ENCODE data around the gene TFEB. TPM values are rescaled to one million over a fixed set of nuclear protein-coding genes. Genes with fewer than 3 reads are reported as not detected.
A peak's percentile ranks its signal among the peaks of the same experiment; 100 is the strongest.

The TFEB gene
- total RNA-seq, 1 experiment from 2014 or later = 1.6 TPM

DNA sequence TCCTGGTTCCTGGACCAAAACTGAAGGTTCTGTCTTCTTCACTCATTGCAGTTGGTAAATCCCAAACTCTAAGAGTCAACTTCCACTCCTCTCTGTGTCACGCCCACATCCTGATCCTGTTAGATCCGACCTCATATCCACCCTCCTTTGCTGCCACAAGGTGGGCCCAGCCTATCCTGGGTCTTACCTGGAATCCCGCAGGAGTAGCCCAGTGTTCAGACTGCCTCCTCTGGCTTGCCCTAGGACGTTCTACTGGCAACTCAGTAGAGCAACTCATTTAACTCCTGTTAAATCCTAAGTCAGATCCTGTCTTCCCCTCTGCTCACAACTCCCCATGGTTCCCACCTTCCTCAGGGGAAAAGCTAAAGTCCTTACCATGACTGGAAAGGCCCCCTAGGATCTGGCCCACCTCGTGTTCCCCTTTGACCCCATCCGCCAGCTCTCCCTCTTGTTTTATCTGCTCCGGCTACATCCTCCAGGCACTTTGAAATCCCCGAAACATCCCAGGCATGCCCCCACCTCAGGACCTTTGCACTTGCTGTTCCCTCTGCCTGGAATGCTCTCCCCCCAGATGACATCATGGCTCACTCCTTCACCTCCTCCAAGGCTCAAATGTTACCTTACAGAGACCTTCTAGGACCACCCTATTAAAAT, 43.9 kb downstream of the TFEB start:
- no peak for DNase-seq (ENCODE audit: low spot score)

DNA sequence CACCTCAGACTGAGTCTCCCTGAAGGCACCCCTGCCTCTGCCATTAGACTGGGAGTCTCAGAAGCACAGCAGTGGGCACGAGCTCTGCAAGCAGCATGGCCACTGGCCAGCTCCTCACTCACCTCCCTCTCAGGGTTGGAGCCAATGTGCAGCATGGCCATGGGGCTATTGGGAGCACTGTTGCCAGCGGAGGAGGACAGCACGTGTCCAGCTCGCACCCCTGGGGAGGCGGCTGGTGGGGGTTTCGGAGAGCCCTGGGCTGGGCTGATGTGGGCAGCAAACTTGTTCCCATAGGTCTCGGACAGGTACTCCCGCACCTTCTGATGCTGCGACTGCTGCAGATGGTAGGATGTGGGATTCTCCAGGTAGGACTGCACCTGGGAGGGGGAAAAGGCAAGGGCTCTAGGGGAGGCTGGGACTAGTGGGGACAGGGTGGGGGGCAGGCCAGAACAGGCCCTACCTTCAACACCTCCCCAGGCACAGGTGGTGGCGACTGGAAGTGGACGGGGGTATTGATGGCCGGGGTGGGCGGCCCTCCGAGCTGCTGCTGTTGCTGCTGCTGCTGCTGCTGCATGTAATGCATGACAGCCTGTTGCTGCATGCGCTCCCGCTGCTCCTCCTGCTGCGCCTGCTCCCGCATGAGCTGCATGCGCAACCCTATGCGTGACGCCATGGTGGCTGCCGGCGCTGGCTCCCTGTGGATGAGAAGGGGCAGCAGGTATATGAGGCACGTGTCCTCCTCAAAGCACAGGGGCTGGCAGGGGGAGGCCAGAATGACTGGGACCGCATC, 44.7 kb downstream of the TFEB start:
- DNase-seq (ENCODE audit: low spot score) = no peak

DNA sequence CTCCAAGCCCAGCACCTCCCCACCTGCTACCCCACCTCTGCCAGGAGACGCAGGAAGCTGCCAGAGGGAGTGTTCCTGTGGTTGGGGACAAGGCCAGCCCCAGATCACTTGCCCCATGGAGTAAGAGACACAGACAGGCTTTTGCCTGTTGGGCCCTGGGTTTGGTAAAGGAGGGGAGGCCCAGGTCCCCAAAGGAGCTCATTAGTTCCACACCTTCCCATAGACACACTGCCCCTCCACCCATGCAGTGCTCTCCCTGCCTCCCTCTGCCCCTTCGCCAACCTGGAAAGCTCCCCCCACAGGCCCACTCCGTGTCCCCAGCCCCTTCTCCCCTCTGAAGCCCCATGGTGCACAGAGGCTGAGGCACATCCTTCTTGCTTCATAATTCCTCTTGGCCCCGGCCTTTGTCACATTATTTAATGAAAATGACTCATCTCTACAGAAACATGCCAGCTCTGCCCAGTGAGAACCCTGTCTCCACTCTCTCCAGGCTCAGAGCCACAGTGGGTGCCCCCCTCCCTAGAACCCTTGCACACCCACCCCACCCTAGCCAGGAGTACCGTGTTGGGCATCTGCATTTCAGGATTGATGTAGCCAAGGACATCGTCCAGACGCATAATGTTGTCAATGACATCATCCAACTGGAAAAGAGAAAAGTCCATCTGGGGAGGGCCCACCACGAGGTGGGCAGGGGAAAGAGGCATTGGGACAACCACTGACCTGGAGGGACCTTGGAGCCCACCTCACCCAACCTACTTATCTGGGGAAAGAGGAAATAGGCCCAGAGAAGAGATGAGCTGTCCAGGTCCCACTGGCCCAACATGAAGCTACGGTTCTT, 46.0 kb downstream of the TFEB start:
- DNase-seq (ENCODE audit: low spot score) = no peak

DNA sequence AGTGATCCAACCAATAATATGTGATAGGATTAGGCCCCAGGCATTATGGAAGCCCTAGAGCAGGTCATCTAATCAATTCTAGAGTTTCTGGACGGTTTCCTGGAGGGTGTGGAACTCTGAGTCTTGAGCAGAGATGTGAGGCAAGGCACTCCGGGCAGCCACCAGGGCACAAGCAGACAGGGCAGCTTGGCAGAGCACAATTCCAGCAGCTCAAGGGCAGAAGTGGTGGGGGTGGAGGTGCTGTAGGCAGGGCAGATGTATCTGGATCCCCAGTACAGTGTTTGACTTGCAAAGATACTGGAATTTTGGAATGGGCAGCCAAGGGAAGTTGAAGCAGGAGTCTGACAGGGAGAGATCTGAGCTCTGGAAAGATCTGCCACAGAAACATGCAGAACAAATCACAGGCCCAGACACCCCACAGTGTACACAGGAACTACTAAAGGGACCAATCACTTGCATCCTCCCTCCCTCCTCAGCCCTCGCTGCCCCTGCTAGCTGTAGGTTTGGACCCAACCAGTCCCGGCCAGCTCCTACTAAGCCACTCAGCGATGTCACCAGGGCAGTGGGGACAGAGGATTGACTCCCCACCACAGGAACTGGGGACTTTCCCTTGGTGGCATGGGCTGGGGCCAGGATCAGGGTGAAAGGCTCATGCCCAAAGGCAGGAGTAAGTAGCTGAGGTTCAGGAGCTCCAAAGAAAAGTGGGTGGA, 47.0 kb downstream of the TFEB start:
- DNase-seq (ENCODE audit: low spot score) = no peak

DNA sequence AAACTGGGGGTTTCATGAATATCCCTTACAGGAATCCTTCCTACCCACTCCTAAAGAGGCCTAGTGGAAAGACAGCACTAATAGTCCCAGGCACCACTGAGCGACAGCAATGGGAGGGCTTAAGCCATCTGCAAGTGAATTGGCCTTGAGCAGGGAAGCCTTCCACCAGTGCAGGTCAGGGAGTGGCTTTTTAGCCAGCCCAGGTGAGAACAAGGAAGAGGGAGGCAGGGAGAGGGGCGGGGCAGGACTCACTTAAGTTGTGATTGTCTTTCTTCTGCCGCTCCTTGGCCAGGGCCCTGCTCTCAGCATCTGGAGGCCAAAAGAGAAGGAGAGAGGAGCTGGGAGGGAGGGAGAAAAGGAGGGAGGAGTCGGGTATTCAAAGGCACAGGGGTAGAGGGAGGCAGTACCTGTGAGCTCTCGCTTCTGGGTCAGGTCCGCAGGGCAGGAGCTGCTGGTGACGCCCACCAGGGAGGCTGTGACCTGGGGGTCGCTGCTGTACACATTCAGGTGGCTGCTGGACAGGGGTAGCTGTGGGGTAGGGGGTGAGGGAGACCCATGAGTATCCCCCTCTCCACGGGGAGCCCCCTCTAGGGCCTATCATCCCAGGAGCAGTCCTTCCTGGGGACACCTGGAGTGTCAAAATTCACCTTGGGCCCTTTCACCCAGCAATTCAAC, 47.8 kb downstream of the TFEB start:
- DNase-seq (ENCODE audit: low spot score) = no peak

DNA sequence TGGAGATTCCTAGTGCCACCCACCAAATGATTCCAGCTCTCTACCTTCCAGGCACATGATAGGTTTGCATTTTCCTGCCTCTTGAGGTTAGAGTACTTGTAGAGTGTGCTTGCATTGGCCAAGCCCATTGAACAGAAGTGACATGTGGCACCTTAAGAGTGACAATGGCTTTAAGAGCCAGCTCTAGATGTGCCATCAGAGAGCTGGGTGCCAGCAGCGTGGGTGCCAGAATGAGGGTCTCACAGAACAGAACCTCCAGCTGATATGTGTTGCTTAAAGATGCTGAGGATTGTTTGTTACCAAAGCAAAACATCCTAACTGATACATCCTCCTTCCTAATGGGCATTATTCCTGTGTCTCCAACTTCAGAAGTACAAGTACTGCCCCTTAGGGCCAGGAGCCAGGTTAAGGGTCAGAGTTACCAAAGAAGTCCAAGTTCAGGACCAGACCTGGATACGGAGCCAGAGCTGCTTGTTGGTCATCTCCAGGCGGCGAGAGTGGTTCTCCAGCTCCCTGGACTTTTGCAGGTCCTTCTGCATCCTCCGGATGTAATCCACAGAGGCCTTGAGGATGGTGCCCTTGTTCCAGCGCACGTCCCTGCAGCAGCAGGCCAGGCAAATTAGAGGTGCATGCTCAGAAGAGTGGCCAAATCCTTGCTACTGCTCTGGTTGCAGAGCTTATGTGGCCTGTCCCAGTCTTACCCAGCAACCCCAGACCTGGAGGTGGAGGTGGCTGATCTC, 49.6 kb downstream of the TFEB start:
- no peak for DNase-seq (ENCODE audit: low spot score)

DNA sequence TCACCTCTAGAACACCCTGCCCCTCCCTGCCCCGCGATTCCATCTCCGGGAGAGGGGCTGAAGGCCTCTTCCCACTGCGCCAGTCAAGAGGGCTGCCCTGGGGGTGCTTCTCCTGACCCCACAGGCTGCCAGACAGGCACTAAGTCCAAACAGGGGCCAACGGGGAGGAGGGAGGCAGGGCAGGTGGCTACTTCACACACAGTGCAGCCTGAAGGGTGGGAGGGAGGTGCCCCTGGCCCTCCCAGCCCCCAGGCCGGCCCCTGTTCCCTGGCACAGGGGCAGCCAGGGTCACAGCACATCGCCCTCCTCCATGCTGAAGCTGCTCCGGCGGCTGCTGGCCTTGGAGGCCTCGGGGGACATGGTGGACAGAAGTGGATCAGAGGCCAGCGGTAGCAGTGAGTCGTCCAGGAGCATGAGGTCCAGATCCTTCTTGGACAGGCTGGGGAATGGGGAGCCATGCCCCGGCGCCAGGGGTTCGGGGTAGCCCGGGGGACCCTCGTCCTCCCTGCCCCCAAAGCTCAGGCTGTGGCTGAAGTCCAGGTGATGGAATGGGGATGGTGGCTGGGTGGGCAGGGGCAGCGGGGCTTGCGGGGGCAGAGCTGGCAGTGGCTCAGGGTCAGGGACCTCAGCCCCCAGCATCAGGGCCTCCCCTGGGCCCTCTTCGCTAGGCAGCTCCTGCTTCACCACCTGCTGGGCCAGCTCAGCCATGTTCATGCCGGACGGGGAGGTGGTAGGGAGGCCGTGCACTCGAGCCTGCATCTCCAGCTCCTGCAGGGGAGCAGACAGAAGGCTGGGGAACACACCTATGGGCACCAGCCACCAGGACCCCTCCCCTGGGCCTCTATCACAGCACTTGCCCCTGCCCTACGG, 50.9 kb downstream of the TFEB start:
- no peak for DNase-seq (ENCODE audit: low spot score)

DNA sequence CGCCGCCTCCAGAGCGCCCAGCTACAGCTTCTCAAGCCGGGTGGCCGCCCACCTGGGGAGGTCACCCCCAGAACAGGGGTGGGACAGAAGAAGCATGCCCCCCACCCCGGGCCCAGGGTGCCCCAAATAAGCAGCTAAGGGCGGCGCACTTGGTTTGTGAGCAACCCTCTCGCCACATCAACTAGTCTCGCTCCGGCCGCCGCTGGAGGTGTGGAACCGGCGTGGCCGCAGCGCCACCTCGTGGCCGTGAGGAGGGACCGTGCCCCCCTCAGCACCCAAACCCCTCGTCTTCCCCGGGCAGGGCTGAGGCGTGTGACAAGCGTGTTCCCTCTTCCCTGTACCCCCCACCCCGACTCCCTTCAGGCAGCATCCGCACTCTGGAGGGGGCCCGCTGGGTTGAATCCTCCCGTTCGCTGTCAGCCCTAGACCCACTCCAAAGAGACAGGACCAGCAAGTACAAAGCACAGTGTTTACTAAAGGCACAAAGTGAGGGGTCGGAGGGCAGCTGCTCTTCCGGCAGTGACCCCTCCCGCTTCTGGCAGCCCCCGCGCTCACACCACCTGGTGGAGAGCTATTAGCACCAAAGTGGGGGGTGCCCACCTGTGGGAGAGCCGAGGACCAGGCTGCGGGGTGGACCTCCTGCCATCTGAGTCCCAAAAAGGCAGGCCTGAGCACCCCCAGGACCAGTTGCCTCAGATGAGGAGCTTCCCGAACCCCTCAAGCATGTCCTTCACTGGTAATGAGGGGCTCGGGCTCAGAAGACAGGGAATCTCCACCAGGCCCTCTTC, 51.7 kb downstream of the TFEB start:
- DNase-seq (ENCODE audit: low spot score) = peak; percentile 73

DNA sequence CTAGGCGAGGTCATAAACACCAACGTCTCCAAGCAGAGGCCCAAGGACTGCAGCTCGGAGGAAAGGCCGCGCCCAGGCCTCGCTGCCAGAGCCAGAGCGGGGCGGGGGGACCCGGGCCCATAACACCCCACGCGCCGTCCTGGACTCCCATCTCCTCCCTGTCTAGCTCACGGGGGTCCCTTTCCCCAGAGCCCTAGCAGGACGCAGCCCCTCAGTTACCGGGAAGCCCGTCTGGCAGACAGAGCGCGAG, 52.2 kb downstream of the TFEB start:
- no peak for DNase-seq (ENCODE audit: low spot score)

DNA sequence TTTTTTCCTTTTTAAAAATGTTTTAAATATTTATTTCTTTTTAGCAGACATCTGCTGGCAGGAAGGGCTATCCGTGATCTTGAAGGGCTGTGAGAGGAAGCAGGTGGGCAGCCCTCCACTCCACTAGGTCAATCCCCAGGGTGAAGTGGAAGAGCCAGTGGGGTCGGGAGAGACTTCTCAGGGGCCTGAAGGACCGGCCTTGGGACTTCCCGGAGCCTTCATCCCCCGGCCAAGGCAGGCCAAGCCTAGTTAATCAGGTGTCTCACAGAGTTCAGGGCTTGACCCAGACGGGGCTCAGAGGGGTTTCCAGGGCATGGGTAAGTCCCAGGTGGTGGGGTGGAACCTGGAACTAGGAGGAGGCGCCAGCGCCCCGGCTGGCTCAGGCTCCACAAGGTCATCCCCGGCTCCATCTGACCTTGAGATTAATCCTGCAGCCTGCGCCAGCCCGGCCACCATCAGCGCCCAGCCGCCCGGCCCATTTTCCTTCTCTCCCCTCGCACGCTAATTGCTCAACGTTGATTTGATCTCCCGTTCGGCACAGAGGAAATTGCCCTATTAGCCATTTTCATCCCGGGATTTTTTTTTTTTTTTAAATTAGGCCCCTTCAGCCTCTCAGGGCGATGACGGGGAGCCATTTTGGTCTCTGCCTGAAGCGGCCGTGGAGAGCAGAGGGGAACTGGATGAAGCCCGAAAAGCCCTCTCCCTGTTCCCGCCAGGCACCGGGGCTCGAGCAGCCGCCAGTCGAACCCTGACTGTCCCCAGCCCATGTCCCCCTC, 52.7 kb downstream of the TFEB start:
- no peak for DNase-seq (ENCODE audit: low spot score)

DNA sequence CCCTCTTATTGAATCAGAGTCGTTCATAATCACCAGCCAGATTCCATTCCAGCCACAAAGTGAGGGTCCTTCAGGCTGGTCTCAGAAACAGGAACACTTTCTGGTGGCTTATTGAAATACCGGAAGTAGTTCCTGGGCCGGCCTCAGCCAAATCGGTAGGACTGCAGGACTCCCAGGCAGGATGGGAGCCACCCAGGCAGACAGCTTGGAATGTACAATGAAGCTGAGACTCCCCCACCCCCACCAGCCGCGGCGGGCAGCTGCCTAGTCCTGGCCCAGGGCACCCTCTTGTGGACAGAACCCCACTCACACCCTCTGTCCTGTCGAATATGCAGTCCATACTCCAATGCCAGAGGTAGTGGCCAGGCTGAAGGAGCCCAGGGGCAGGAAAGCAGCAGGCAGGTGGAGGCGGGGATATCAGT, 53.3 kb downstream of the TFEB start:
- peak; percentile 94 for DNase-seq (ENCODE audit: low spot score)

DNA sequence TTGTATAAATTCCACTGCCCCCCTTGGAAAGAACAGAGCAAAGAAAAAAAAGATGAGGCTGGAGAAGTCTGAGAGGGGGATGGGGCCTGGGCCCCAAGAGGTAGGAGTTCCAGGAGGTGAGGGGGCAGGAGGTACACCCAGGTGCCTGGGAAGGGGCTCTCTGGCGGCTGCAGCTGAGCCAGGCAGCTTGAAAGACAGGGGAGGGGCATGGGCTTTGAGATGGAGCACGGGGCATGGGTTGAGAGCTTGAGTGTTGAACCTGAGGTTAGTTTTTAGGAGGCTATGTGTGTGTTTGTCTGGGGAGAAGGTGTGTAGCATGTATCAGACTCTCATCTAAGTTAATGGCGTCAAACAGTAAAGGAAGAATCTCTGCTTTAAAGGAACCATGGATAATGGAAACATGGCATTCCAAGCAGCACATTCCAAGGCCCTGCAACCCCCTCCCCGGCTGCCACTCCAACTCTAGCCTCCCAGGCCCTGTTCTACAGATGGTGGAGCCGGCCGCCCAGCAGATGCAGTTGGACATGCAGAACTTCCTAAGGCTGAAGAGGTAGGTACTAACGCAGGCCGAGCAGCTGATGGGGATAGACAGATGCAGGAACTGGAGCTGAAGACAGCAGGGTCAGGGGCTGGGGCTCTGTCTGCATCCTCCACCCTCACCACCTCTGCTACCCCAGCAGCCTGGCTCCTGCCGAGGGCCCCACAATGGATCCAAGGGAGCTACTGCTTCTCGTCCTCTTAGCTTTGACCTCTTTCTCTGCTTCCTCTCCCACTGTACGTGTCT, 55.0 kb downstream of the TFEB start:
- no peak for DNase-seq (ENCODE audit: low spot score)

DNA sequence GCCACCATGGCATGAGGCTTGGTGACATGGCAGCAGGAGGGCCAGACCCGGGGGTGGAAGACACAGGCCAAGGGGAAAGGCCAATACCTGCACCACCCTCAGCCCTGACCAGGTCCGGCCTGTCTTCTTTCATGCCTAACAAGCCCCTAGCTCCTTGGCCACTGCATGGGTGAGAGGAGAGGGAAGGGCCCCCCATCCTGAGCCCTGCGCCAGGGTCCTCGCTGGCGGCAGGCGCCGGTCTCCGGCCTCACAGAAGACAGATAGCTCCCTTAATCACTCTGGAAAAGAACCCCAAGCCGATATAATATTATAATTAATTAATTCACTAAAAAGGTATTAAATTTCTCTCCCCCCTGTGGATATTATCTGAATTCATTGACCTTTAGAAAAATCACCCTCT, 55.7 kb downstream of the TFEB start:
- no peak for DNase-seq (ENCODE audit: low spot score)

DNA sequence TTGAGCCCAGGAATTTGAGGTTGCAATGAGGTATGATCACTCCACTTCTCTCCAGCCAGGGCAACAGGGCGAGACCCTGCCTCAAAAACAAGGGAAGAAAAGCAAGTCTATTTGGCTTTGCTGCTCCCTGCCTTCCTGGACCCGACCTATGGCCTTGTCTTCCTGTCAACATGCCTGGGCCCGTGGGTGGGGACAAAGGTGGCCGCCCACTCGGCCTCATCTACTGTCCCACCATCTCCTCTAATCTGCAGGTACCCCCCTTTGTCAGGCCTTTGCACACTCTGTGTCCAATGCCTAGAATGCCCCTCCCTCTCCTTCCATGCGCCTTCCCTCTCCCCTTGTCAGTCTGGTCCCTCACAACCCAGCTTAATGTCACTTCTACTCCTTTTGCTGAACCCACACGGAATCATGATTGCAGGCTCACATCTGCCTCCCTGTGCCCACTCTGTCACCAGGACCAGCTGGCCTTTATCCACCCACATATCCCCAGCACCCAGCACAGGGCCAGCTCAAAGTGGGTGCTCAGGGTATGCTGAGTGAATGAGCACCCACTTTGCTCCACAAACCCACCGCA, 56.8 kb downstream of the TFEB start:
- no peak for DNase-seq (ENCODE audit: low spot score)

DNA sequence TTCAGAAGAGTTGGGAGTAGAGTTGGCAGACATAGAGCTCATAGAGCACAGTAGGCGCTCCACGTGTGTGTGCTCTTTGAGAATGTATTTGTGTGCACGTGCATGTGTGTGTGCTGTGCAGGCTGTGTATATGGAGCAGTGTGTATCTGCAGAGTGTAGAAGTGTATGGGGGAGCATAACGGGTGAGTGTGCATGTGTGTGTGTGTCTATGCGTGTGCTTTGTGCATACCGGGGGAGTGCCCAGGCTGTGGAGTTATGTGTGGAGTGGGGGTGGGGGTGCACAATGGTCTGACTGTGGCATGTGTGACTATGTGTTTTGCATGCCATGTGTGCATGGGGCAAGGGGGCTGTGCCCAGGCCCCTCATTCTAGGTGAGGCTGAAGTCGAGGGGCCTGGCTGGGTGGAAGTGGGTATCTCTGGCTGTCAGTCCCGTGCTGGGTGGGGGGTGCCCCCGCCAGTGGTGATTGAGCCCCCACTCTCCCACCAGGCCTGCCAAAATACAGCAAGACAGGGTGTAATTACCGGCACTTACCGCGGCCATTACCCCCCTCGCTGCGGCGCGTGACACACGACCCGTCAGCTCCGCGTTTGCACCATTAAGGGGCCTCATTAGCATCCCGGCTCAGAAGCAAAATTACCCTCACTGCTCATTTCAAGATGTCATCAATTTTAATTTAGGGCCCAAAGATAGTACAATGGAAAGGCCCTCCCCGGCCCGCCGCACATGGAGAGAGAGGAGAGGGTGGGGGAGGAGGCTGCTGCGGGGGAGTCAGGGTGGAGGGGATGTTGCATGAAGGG, 58.1 kb downstream of the TFEB start:
- no peak for DNase-seq (ENCODE audit: low spot score)

DNA sequence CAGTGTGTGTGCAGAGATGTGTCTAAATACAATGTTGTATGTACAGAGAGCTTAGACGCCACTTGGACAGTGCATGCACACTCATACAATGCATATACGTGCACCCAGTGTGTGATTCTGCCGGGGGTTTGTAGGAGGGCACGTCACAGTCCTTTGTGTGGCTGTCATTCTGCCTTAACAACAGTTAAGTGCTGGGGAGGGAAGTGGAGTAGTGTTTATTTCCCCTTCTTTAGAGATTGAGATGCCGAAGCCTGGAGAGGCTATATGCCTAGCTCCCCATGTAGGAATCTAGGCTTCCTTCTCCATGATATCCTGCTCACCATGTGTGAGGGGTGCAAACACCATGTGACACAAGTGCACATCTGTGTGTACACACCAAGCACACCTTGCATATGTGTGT, 59.0 kb downstream of the TFEB start:
- DNase-seq (ENCODE audit: low spot score) = no peak
